Ishikawa (cell line): ENCODE data around the gene NOL12.

Source experiments
- CEBPB ChIP-seq: IDR thresholded peaks from 2 replicates; pipeline ENCODE4 v1.6.1; 2012
- CREB1 ChIP-seq: IDR thresholded peaks from 2 replicates; pipeline ENCODE4 v1.6.1; 2012; ENCODE audit warnings: low read depth
- EGR1 ChIP-seq: IDR thresholded peaks from 2 replicates; pipeline ENCODE4 v1.6.1; 2012
- EP300 ChIP-seq: IDR thresholded peaks from 2 replicates; pipeline ENCODE4 v1.6.1; 2012; ENCODE audit warnings: borderline replicate concordance
- FOXM1 ChIP-seq: IDR thresholded peaks from 2 replicates; pipeline ENCODE4 v1.6.1; 2012; ENCODE audit warnings: low read depth, borderline replicate concordance
- NFIC ChIP-seq: IDR thresholded peaks from 2 replicates; pipeline ENCODE4 v1.6.1; 2012
- RAD21 ChIP-seq: IDR thresholded peaks from 2 replicates; pipeline ENCODE4 v1.6.1; 2012; ENCODE audit warnings: low read depth
- TAF1 ChIP-seq: IDR thresholded peaks from 2 replicates; pipeline ENCODE4 v1.6.1; 2012; ENCODE audit warnings: low read depth, mild to moderate bottlenecking
- TCF12 ChIP-seq: IDR thresholded peaks from 2 replicates; pipeline ENCODE4 v1.6.1; 2012; ENCODE audit warnings: low read depth
- TEAD4 ChIP-seq: IDR thresholded peaks from 2 replicates; pipeline ENCODE4 v1.6.1; 2012
- YY1 ChIP-seq: IDR thresholded peaks from 2 replicates; pipeline ENCODE4 v1.6.1; 2012; ENCODE audit warnings: low read depth
- ZBTB7A ChIP-seq: IDR thresholded peaks from 2 replicates; pipeline ENCODE4 v1.6.1; 2012; ENCODE audit warnings: low read depth
- TF ChIP-seq, protein P1 (sequence below): IDR thresholded peaks from 2 replicates; pipeline ENCODE4 v1.6.1; 2012; ENCODE audit warnings: low read depth, mild to moderate bottlenecking
- TF ChIP-seq, protein P2 (sequence below): IDR thresholded peaks from 2 replicates; pipeline ENCODE4 v1.6.1; 2012
- TF ChIP-seq, protein P3 (sequence below): IDR thresholded peaks from 2 replicates; pipeline ENCODE4 v1.6.1; 2012

Gene NOL12

DNA sequence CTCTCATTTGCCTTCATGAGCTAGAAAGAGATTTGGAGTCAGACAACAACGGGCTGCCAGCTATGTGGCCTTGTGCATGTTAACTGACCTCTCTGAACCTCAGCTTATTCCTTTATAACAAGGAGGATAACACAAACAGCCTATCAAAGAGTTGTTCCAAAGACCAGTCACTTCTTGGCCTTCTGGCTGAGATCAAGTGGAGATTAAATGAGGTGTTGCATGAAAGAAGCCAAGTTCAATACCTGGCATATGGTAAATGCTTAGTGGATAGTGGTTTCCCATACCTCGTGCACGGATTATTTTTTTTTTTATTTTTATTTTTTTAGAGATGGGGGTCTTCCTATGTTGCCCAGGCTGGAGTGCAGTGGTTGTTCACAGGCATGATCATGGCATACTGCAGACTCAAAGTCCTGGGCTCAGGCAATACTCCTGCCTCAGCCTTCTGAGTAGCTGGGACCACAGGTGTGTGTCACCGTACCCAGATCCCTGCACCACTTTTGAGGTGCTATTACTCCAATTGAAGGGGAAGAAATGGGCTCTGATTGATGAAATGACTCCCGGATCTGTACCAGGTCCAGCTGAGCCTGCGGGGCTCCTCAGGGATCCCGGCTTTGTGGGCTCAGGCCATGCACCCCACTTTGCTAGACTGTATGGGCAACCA lies 5.8 kb upstream of the NOL12 start:
- TF ChIP-seq, protein P1, sequence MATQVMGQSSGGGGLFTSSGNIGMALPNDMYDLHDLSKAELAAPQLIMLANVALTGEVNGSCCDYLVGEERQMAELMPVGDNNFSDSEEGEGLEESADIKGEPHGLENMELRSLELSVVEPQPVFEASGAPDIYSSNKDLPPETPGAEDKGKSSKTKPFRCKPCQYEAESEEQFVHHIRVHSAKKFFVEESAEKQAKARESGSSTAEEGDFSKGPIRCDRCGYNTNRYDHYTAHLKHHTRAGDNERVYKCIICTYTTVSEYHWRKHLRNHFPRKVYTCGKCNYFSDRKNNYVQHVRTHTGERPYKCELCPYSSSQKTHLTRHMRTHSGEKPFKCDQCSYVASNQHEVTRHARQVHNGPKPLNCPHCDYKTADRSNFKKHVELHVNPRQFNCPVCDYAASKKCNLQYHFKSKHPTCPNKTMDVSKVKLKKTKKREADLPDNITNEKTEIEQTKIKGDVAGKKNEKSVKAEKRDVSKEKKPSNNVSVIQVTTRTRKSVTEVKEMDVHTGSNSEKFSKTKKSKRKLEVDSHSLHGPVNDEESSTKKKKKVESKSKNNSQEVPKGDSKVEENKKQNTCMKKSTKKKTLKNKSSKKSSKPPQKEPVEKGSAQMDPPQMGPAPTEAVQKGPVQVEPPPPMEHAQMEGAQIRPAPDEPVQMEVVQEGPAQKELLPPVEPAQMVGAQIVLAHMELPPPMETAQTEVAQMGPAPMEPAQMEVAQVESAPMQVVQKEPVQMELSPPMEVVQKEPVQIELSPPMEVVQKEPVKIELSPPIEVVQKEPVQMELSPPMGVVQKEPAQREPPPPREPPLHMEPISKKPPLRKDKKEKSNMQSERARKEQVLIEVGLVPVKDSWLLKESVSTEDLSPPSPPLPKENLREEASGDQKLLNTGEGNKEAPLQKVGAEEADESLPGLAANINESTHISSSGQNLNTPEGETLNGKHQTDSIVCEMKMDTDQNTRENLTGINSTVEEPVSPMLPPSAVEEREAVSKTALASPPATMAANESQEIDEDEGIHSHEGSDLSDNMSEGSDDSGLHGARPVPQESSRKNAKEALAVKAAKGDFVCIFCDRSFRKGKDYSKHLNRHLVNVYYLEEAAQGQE: no peak
- TF ChIP-seq EGR1: no peak
- TF ChIP-seq, protein P2, sequence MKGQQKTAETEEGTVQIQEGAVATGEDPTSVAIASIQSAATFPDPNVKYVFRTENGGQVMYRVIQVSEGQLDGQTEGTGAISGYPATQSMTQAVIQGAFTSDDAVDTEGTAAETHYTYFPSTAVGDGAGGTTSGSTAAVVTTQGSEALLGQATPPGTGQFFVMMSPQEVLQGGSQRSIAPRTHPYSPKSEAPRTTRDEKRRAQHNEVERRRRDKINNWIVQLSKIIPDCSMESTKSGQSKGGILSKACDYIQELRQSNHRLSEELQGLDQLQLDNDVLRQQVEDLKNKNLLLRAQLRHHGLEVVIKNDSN: no peak
- TF ChIP-seq EP300: no peak
- no peak for TF ChIP-seq TCF12
- TF ChIP-seq RAD21: no peak

DNA sequence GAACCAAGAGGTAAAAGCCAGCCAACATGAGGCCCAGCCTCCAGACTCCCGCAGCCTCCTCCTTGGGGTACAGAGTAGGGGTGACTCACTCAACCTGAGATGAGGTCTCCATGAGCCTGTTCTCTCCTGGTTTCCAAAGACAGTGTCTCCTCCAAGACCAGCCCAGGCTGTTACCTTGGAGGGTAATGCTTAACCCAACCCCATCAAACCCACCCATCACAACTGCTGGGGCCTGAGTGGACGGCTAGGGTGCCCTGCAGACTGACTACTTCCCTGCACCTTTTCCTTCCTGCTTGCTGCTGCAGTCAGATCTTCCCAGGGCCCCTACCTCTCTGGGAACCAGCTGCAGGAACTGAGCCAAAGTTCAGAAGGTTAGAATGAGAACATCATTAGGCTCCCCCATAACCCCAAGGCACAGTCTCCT lies 5.1 kb upstream of the NOL12 start:
- TF ChIP-seq TEAD4 (no peak), CEBPB (no peak), FOXM1 (no peak), RAD21 (no peak), TAF1 (no peak), EP300 (no peak), CREB1 (no peak), YY1 (no peak), ZBTB7A (no peak), EGR1 (no peak), NFIC (no peak), TCF12 (no peak)
- TF ChIP-seq, protein P3, sequence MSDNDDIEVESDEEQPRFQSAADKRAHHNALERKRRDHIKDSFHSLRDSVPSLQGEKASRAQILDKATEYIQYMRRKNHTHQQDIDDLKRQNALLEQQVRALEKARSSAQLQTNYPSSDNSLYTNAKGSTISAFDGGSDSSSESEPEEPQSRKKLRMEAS: no peak
- TF ChIP-seq, protein P1: no peak
- TF ChIP-seq, protein P2: no peak

DNA sequence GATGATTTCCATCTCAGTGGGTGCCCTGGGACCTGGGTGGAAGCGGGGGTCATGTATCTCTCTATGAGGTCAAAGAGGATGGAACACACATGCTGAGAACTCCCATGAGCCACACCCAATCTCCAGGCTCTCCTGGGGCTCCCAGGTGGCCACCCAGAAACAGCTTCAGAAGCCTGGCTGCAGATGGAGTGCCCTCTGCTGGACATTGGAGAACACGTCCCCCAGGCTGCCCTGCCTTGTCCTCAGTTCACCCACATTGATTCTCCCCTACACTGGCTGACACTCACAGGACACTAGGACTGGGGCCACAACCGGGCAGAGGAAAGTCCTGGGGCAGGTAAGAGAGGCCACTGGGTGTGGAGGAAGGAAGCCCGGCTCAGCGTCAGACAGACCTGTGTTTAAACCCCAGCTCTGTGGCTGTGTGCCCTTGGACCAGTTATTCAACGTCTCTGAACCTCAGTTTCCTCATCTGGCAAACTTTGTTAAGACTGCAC lies 4.5 kb upstream of the NOL12 start:
- TF ChIP-seq, protein P1: no peak
- no peak for TF ChIP-seq CREB1
- TF ChIP-seq, protein P3: peak; percentile 30
- TF ChIP-seq RAD21: peak; percentile 94

DNA sequence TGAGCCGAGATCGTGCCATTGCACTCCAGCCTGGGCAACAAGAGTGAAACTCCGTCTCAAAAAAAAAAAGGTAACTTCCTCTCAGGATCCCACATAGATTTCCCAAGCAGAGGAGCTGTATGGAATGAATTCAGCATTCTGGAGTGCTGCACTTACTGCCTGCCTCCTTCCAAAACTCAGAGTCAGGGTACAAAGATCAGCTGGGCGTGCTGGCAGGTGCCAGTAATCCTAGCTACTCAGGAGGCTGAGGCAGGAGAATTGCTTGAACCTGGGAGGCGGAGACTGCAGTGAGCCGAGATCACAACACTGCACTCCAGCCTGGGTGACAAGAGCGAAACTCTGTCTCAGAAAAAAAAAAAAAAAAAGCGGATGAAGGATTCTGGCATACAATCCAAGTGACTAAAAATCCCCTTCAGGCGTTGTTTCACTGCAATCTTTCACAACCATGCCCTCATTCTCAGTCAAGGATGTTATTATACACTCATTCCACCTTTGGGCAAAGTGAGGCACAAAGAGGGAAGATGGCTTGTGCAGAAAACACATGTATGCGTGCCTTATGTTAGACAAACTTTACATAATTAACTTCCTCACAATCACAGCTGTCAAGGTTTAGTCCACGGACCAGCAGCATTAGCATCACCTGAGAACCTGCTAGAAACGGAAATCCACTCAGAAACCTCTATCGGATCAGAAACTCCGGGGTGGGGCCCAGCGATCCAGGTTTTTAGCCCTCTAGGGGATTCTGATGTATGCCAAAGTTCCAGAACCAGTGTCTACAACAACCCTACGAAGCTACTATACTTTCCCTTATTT lies 1.1 kb upstream of the NOL12 start:
- no peak for TF ChIP-seq ZBTB7A
- TF ChIP-seq RAD21: no peak

DNA sequence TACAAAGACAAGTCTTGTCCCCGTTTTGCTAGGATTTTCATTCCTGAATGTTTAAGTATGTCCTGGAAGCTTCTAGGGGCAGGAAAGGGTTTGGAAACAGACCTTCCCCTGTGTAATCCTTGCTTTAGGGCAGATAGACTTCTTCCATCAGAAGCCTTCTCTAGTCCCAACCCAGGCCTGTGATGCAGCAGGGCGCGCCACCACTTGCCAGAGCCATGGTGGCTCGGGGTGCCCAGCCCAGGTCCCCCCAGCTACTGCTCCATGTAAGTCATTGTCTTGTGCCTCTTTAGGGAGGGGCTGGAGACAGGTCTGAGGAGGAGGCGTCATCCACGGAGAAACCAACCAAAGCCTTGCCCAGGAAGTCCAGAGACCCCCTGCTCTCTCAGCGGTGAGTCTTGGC lies 4.3 kb downstream of the NOL12 start:
- no peak for TF ChIP-seq EP300
- TF ChIP-seq, protein P3: no peak
- TF ChIP-seq FOXM1: no peak
- TF ChIP-seq, protein P2: no peak
- no peak for TF ChIP-seq TCF12
- no peak for TF ChIP-seq TEAD4
- no peak for TF ChIP-seq ZBTB7A
